ENCODE measurements around the gene EXOC3L1.

The EXOC3L1 gene

DNA sequence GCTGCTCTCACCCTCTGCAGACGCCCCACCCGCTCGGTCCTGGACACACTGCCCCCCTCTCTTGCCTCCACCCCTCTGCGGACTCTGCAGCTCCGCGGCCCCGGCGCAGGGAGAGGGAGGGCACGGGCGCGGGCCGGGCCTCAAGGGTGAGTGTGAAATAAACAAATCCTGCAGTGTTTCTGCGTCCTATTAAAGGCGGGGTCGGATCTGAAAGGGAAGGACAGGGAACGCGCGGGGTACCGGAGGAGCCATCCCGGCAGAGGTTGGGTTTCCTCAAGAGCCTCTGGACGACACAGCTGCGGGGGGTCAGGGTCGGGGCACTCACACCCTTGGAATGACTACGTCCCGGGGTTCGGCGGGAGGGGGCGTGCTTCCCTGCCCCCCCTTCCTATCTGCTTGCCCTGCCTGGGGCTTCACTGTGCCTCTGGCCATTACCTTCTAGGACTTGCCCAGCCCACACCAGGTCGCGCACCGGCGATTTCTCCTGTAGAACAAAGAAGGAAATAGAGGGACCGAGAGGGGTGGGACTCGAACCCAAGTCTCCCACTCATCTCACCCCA lies 25.9 kb downstream of the EXOC3L1 start:
- DNase-seq (ENCODE audit: low read depth, low spot score): no peak
- TF ChIP-seq, protein P1, sequence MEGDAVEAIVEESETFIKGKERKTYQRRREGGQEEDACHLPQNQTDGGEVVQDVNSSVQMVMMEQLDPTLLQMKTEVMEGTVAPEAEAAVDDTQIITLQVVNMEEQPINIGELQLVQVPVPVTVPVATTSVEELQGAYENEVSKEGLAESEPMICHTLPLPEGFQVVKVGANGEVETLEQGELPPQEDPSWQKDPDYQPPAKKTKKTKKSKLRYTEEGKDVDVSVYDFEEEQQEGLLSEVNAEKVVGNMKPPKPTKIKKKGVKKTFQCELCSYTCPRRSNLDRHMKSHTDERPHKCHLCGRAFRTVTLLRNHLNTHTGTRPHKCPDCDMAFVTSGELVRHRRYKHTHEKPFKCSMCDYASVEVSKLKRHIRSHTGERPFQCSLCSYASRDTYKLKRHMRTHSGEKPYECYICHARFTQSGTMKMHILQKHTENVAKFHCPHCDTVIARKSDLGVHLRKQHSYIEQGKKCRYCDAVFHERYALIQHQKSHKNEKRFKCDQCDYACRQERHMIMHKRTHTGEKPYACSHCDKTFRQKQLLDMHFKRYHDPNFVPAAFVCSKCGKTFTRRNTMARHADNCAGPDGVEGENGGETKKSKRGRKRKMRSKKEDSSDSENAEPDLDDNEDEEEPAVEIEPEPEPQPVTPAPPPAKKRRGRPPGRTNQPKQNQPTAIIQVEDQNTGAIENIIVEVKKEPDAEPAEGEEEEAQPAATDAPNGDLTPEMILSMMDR (IDR thresholded peaks at IDR 0.05; ENCODE audit: insufficient read depth, low read length, missing control alignments): no peak
- POLR2A ChIA-PET: interaction anchor here (1.3 kb wide), 1 partner anchor 157 kb away, joined by 3 read pairs; no protein-coding TSS in a partner anchor
- H3K4me3 ChIP-seq (ENCODE audit: low read depth, low read length): peak overlapping the region; percentile 42
- CTCF ChIA-PET: interaction anchor here (0.9 to 7.6 kb wide), 4 partner anchors 9 to 192 kb away, joined by 3 to 54 read pairs (median 5); no protein-coding TSS in a partner anchor

DNA sequence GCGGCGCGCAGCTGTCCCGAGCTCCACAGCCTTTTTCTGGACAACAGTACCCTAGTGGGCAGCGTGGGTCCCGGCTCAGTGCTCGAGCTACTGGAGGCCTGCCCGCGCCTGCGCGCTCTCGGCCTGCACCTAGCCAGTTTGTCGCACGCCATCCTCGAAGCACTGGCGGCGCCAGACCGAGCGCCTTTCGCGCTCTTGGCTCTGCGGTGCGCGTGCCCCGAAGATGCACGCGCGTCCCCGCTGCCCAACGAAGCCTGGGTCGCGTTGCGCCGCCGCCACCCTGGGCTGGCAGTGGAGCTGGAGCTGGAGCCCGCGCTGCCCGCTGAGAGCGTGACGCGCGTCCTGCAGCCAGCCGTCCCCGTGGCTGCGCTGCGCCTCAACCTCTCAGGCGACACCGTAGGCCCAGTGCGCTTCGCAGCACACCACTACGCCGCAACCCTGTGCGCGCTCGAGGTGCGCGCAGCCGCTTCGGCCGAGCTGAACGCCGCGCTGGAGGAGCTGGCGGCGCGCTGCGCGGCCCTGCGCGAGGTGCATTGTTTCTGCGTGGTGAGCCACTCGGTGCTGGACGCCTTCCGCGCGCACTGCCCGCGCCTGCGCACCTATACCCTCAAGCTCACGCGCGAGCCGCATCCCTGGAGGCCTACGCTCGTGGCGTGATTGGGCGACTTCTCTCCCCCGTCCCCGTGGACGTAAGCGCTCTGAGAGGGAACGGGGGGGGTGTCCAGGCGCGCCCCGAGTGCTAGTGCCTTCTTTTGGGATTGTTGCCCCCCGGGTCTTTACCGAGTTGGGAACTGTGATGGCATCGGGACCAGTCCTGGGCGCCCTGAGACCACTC lies 26.6 kb downstream of the EXOC3L1 start:
- ChIA-PET CTCF (interaction anchor here (0.9 to 13.2 kb wide), 9 partner anchors 8 to 268 kb away, joined by 3 to 241 read pairs (median 4); partner anchors contain the start of gene MATCAP1), POLR2A (interaction anchor here (0.9 to 1.3 kb wide), 2 partner anchors 62 to 156 kb away, joined by 3 read pairs; no protein-coding TSS in a partner anchor)
- no peak for DNase-seq (ENCODE audit: low read depth, low spot score)
- peak overlapping the region; percentile 42 for H3K4me3 ChIP-seq (ENCODE audit: low read depth, low read length)
- TF ChIP-seq, protein P1 (IDR thresholded peaks at IDR 0.05; ENCODE audit: insufficient read depth, low read length, missing control alignments): no peak

DNA sequence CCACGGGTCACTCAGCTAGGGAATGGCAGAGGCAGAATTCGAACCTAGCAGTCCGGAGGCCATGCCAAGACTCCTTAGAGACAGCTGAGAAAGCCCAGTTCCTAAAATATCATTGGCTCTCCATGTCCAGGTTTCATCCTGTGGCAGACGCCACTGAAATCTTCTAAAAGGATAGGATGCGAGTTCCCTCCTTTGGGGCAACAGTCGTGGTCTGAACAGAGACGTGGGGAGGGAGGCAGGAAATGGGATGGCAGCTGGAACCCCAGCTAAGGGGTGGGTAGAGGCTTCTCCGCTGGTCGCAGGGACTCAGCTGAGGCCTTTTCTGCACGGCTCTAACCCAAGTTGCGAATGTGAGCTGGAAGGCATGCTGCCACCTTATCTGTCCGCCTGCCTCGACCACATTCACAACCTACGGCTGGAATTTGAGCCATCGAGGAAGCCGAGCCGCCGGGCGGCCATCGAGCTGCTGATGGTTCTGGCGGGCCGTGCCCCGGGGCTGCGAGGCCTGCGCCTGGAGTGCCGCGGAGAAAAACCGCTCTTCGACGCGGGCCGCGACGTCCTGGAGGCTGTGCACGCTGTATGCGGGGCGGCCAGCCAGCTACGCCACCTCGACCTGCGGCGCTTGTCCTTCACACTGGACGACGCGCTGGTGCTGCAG lies 27.3 kb downstream of the EXOC3L1 start:
- ChIA-PET POLR2A (interaction anchor here (0.9 kb wide), 1 partner anchor 61 kb away, joined by 3 read pairs; no protein-coding TSS in a partner anchor), CTCF (interaction anchor here (0.9 to 13.2 kb wide), 9 partner anchors 11 to 267 kb away, joined by 3 to 241 read pairs (median 4); partner anchors contain the start of genes CES3 and MATCAP1)
- H3K4me3 ChIP-seq (ENCODE audit: low read depth, low read length): peak overlapping the region; percentile 15
- no peak for DNase-seq (ENCODE audit: low read depth, low spot score)
- TF ChIP-seq, protein P1 (IDR thresholded peaks at IDR 0.05; ENCODE audit: insufficient read depth, low read length, missing control alignments): no peak

DNA sequence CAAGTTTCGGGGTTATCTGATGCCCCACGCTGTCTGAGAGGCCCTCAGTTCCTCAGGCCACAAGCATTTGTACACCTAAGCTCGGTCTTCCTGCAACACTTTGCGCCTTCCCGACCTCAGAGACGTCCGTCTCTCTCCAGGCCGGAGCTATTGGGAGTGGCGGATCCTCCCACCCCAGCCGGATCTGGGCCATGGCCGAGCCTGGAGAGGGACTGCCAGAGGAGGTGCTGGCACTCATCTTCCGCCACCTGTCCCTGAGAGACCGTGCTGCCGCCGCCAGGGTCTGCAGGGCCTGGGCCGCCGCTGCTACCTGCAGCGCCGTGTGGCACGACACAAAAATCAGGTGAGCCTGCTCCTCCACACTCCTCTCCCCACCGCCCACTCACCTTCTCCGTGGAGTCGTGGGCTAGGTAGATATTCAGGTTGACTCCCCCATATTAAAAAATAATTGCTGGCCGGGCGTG lies 28.3 kb downstream of the EXOC3L1 start:
- no peak for DNase-seq (ENCODE audit: low read depth, low spot score)
- ChIA-PET CTCF (interaction anchor here (1.0 to 13.2 kb wide), 10 partner anchors 12 to 266 kb away, joined by 3 to 241 read pairs (median 6); partner anchors contain the start of genes CES3 and MATCAP1), POLR2A (interaction anchor here (0.7 kb wide), 1 partner anchor 20 kb away, joined by 8 read pairs; no protein-coding TSS in a partner anchor)
- TF ChIP-seq, protein P1 (IDR thresholded peaks at IDR 0.05; ENCODE audit: insufficient read depth, low read length, missing control alignments): no peak
- peak overlapping the region; percentile 15; the same call in 1 of the 2 replicates for H3K4me3 ChIP-seq (ENCODE audit: low read depth, low read length)

DNA sequence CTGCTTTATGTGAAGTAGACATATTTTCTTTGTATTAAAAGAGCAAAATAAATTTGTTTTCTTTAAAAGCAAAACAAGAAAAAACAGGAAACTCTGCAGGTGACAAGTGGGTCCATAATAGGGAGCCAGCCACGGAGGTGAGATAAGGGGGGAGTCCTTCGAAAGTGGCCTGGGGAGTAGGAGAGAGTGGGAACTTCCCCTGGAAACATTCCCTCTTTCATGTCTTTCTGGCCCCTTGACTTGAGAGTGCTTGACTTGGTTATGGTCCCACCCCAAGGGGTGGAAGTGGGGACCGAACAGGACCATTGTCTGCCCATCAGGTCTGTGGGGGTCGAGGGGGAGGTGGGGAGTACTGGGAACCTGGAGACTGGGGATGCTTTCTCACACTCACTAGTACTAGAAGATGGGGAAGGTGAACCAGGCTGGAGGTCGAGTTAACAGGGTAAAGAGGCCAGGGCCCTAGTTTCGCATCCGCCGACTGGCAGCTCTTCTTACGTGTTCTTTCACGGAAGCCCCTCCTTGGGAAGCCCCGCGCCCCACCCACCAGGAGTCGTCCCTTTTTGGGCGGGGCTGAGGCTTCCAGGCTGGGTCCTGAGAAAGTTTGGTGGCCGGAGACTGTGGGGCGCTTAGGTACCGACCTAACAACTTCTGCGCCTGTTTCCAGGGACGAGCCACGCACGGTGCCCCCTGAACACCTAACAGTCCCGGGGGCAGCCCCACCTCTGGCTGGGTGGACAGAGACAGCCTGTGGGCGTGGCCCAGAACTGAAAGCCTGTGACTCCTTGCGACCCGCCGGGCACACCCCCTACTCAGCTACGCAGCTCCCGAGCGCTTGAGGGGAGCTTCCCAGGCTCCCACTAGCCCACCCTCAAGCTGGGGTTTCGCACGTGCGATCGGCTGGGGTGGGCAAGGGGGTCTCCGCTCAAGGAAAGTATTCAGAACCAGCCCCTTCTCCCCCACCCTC lies 31.0 kb downstream of the EXOC3L1 start:
- ChIA-PET POLR2A (interaction anchor here (0.8 kb wide), 1 partner anchor 73 kb away, joined by 3 read pairs; no protein-coding TSS in a partner anchor), CTCF (interaction anchor here (1.0 to 13.2 kb wide), 14 partner anchors 8 to 200 kb away, joined by 3 to 241 read pairs (median 16); partner anchors contain the start of genes B3GNT9, CES3, MATCAP1 and NOL3)
- H3K4me3 ChIP-seq (ENCODE audit: low read depth, low read length): peak overlapping the region; percentile 93
- TF ChIP-seq, protein P1 (IDR thresholded peaks at IDR 0.05; ENCODE audit: insufficient read depth, low read length, missing control alignments): no peak
- DNase-seq (ENCODE audit: low read depth, low spot score): no peak

All from AG04449 (cell line).